A204.1 (cell line): ENCODE data around the gene FBLN1.
"Not testable (repeated sequence)": the region's sequence is repeated elsewhere in the genome, so short reads cannot be mapped to it uniquely, and the experiment has no call there.

Source experiments
- FAIRE-seq: peaks from 2 replicates; lab custom pipeline; 2012; peaks lifted over from hg19 to GRCh38; lab: Jason Lieb, UNC

Gene FBLN1

GRCh38 chr22:45612940-45613339 is 110.3 kb downstream of the FBLN1 start:
- no peak for FAIRE-seq

GRCh38 chr22:45615364-45615763 is 112.7 kb downstream of the FBLN1 start:
- no peak for FAIRE-seq

GRCh38 chr22:45616432-45616831 is 113.7 kb downstream of the FBLN1 start:
- FAIRE-seq: no peak

GRCh38 chr22:45617948-45618347 is 115.3 kb downstream of the FBLN1 start:
- FAIRE-seq: no peak

GRCh38 chr22:45620706-45621105 is 118.0 kb downstream of the FBLN1 start:
- no peak for FAIRE-seq

- FAIRE-seq: no peak
Observed at GRCh38 chr22:45621836-45622600, 119.3 kb downstream of the FBLN1 start.

GRCh38 chr22:45623464-45624145 is 120.9 kb downstream of the FBLN1 start:
- not testable (repeated sequence) for FAIRE-seq

- FAIRE-seq: no peak
Observed at GRCh38 chr22:45626198-45626651, 123.5 kb downstream of the FBLN1 start.

GRCh38 chr22:45627489-45628233 is 125.0 kb downstream of the FBLN1 start:
- no peak for FAIRE-seq

- FAIRE-seq: no peak
Observed at GRCh38 chr22:45628515-45628914, 125.8 kb downstream of the FBLN1 start.

- no peak for FAIRE-seq
Observed at GRCh38 chr22:45629469-45630089, 126.9 kb downstream of the FBLN1 start.

- FAIRE-seq: no peak
Observed at GRCh38 chr22:45630436-45630835, 127.8 kb downstream of the FBLN1 start.

- FAIRE-seq: no peak
Observed at GRCh38 chr22:45631140-45631840, 128.6 kb downstream of the FBLN1 start.

GRCh38 chr22:45631841-45632238 is 129.2 kb downstream of the FBLN1 start:
- FAIRE-seq: no peak

GRCh38 chr22:45632791-45633515 is 130.3 kb downstream of the FBLN1 start:
- no peak for FAIRE-seq

- no peak for FAIRE-seq
Observed at GRCh38 chr22:45636683-45637082, 134.0 kb downstream of the FBLN1 start.

GRCh38 chr22:45638197-45638596 is 135.5 kb downstream of the FBLN1 start:
- FAIRE-seq: no peak

- FAIRE-seq: no peak
Observed at GRCh38 chr22:45638834-45639746, 136.4 kb downstream of the FBLN1 start.

GRCh38 chr22:45639747-45640102 is 137.0 kb downstream of the FBLN1 start:
- FAIRE-seq: no peak

- FAIRE-seq: no peak
Observed at GRCh38 chr22:45640291-45640940, 137.7 kb downstream of the FBLN1 start.
